Right atrium auricular region (tissue), 2 donors: ENCODE measurements around the gene CMBL. TPM values are rescaled to one million over a fixed set of nuclear protein-coding genes. Genes with fewer than 3 reads are reported as not detected.

Experiments
- DNase-seq: peaks from one replicate; pipeline ENCODE4 v3.0.0-alpha.2; 2019; ENCODE audit warnings: low spot score
- H3K27ac ChIP-seq, 2 donors: fragments of 200-600 bp; sonication (generic); 1 replicate in 1 of 2; 2 replicates in 1 of 2; pipeline ENCODE4 v1.5.1; 2016 to 2019
- H3K27me3 ChIP-seq, 2 donors: fragments of 200-600 bp; sonication (generic); one replicate each; pipeline versions ENCODE4 v1.5.1 to v1.6.0; 2017 to 2019
- H3K36me3 ChIP-seq: fragments of 200-600 bp; sonication (generic); one replicate; pipeline ENCODE4 v1.5.1; 2016
- H3K4me1 ChIP-seq, 2 donors: fragments of 200-600 bp; sonication (generic); one replicate each; pipeline versions ENCODE4 v1.5.1 to v1.6.0; 2017 to 2019
- H3K4me3 ChIP-seq, 2 donors: fragments of 200-600 bp; sonication (generic); 1 replicate in 1 of 2; 2 replicates in 1 of 2; pipeline ENCODE4 v1.5.1; 2017 to 2019; ENCODE audit warnings: mild to moderate bottlenecking in 1 of 2, moderate library complexity in 1 of 2
- H3K9me3 ChIP-seq, 2 donors: fragments of 200-600 bp; sonication (generic); one replicate each; pipeline ENCODE4 v1.5.1; 2019
- total RNA-seq, 2 donors: library from RNA; depleted of rRNA; stranded (reverse); fragments of >200 nt; gene quantifications; one replicate each; pipeline ENCODE4 v1.1.0, GENCODE V29; 2016
- TF ChIP-seq, protein P1 (sequence below), 2 donors: fragments of 200-600 bp; sonication (generic); IDR thresholded peaks; one replicate each; pipeline ENCODE4 v1.5.1; 2019; ENCODE audit warnings: antibody characterized with exemption in 2 of 2

CMBL gene
- total RNA-seq, 2 donors from 2014 or later: 5.9 to 20.7 TPM

DNA sequence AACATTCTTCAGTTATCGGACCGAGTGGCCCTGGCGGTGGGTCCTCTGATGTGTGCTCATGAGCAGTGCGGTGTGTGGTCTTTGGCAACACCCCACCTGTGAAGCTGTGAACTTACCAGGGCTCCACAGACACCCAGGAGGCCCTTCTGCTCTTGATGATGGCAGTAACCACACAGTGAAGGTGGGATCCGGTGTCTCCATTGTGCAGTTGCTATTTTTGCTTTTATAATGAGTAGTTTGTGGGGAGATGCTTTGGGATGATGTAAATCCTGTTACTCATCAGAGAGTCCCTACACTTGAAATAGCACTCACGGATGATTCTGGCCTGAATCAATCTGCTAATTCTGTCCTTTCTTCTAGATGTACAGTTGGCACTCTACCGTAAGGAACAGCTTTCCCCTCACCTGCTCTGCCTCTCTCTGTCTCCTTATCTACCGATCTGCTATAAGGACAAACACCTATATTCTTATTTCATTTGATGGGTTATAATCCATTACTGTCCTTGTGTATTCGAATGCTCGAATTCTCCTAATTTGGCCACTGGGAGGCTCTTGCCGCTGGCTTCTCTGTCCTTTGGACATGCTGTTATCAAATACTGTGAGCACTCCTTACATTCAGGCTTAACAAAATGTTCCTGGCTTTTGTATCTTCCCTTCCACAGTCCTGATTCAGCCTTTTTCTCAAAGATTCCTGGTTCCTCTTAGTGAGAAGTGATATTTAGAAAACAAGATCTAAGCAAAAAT, 78.2 kb downstream of the CMBL start:
- H3K36me3 ChIP-seq: no peaks in the 10 kb centered on the region
- H3K4me3 ChIP-seq: no peak overlapping the region
- no peak for DNase-seq
- TF ChIP-seq, protein P1, sequence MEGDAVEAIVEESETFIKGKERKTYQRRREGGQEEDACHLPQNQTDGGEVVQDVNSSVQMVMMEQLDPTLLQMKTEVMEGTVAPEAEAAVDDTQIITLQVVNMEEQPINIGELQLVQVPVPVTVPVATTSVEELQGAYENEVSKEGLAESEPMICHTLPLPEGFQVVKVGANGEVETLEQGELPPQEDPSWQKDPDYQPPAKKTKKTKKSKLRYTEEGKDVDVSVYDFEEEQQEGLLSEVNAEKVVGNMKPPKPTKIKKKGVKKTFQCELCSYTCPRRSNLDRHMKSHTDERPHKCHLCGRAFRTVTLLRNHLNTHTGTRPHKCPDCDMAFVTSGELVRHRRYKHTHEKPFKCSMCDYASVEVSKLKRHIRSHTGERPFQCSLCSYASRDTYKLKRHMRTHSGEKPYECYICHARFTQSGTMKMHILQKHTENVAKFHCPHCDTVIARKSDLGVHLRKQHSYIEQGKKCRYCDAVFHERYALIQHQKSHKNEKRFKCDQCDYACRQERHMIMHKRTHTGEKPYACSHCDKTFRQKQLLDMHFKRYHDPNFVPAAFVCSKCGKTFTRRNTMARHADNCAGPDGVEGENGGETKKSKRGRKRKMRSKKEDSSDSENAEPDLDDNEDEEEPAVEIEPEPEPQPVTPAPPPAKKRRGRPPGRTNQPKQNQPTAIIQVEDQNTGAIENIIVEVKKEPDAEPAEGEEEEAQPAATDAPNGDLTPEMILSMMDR (IDR thresholded peaks at IDR 0.05): no peak
- no peaks in the 10 kb centered on the region for H3K27me3 ChIP-seq
- no peaks in the 10 kb centered on the region for H3K9me3 ChIP-seq
- H3K27ac ChIP-seq: no peak overlapping the region
- H3K4me1 ChIP-seq: no peaks in the 10 kb centered on the region

DNA sequence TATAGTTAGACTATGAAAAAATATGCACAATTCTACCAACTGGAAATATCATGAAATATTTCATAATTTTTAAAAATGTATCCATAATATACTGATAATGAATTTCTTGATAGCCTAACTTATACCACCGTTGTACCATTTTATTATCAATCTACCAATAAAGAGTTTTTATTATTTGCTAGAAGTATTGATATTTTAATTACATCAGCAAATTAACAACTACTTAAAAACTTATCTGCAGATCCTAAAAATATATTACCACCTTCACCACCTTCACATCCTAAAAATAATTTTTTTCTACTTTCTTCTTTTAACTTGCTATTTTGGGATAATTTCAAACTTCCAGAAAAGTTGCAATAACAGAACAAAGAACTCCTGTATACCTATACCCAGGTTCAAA, 79.4 kb downstream of the CMBL start:
- no peaks in the 10 kb centered on the region for H3K9me3 ChIP-seq
- H3K27me3 ChIP-seq: no peaks in the 10 kb centered on the region
- H3K27ac ChIP-seq: no peak overlapping the region
- no peak for DNase-seq
- TF ChIP-seq, protein P1 (IDR thresholded peaks at IDR 0.05): no peak
- no peaks in the 10 kb centered on the region for H3K36me3 ChIP-seq
- H3K4me3 ChIP-seq: no peak overlapping the region
- no peaks in the 10 kb centered on the region for H3K4me1 ChIP-seq

Other genes with a start within 250 kb of the CMBL start
- 10 to 100 TPM in 1 of 2 donors, 1 to 10 TPM in 1; 6.6 to 12.4 TPM for gene ATPSCKMT, start 58.0 kb downstream of the CMBL start, total RNA-seq
- gene CCT5, start 57.6 kb downstream of the CMBL start, total RNA-seq: 100 to 1,000 TPM in 1 of 2 donors, 10 to 100 TPM in 1; 88.4 to 140 TPM
- 100 to 1,000 TPM in 1 of 2 donors, 10 to 100 TPM in 1; 89.5 to 103 TPM for gene MARCHF6, start 45.8 kb upstream of the CMBL start, total RNA-seq
- gene ROPN1L, start 134.0 kb upstream of the CMBL start, total RNA-seq: 1 to 10 TPM in 1 of 2 donors, not detected in 1; 2.2 TPM